ENCODE results near the gene GPS1.

- TF ChIP-seq CTCF (conservative IDR thresholded peaks at IDR 0.05; ENCODE audit: low read depth, low read length) (no peak), CHD1 (IDR thresholded peaks at IDR 0.05; ENCODE audit: low read depth, low read length) (no peak), POLR2A (IDR thresholded peaks at IDR 0.05; ENCODE audit: low read depth, low read length) (no peak), RFX5 (IDR thresholded peaks at IDR 0.05; ENCODE audit: low read depth, low read length) (no peak), SMC3 (IDR thresholded peaks at IDR 0.05; ENCODE audit: low read depth, low read length) (no peak), RAD21 (IDR thresholded peaks at IDR 0.05; ENCODE audit: low read length) (no peak), USF2 (IDR thresholded peaks at IDR 0.05; ENCODE audit: low read depth, low read length) (no peak), MAZ (IDR thresholded peaks at IDR 0.05; ENCODE audit: borderline replicate concordance, low read depth, low read length) (no peak)
Measured at GRCh38 chr17:82064433-82065192, 12.9 kb downstream of the GPS1 start.

Measured in IMR-90 (cell line).